ENCODE results near the gene CD2AP. TPM values are rescaled to one million over a fixed set of nuclear protein-coding genes. Genes with fewer than 3 reads are reported as not detected.
"Not testable (repeated sequence)": the region's sequence is repeated elsewhere in the genome, so short reads cannot be mapped to it uniquely, and the experiment has no call there.

Gene CD2AP
- total and polyA plus RNA-seq, 7 donors, result 17.7 to 80.2 (median 21.8) TPM

DNA sequence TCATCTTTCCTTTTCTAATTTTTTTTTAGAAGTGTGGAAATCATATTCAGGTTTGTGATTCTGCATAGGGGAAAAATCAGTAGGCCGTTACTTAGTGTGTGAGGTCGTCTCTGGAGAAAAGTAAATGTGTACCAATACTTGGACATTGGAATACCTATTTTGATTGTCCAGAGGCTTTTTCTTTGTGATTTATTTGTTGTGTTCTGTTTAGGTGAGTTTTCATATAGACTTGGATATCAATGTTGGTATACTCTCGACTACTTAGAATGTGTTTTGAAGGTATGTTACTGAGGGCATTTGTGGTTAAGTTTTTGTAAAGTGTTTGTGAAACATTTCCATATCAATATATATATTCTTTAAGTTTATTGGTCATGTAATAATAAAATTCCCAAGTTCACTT lies 2.3 kb downstream of the CD2AP start:
- intact Hi-C loops (cut with DNase I), result loop anchor here (2.0 kb wide), 1 partner anchor 65 kb away; no protein-coding TSS in a partner anchor
- TF ChIP-seq CTCF (IDR thresholded peaks at IDR 0.05) (no peak), POLR2AphosphoS5 (IDR thresholded peaks at IDR 0.05) (no peak), POLR2A (IDR thresholded peaks at IDR 0.05) (no peak), EP300 (IDR thresholded peaks at IDR 0.05) (no peak)
- no peak overlapping the region for H3K4me3 ChIP-seq
- H3K27me3 ChIP-seq, result no peaks in the 10 kb centered on the region
- WGBS, 2 donors, result 19 to 66% methylated on average over 3 of the region's 3 CpGs
- peaks cover 0 to 51% (median 26%) of the 10 kb centered on the region in 4 donors for H3K4me1 ChIP-seq
- no peak for DNase-seq
- no peaks in the 10 kb centered on the region for H3K9me3 ChIP-seq
- no peaks in the 10 kb centered on the region for H3K36me3 ChIP-seq
- H3K27ac ChIP-seq, result no peak overlapping the region

- H3K9me3 ChIP-seq; intact Hi-C loops (cut with DNase I); H3K4me3 ChIP-seq; H3K36me3 ChIP-seq; H3K27me3 ChIP-seq; DNase-seq; H3K27ac ChIP-seq: not testable (repeated sequence)
- H3K4me1 ChIP-seq, result peaks cover 0 to 56% (median 27%) of the 10 kb centered on the region in 4 donors
- WGBS, 2 donors, result 96 to 97% methylated on average over 8 of the region's 8 CpGs
These were observed 3.6 kb downstream of the CD2AP start for GRCh38 chr6:47481213-47481612.

GRCh38 chr6:47481806-47482205 lies 4.2 kb downstream of the CD2AP start:
- intact Hi-C loops (cut with DNase I), result no loop called here
- Histone ChIP-seq H3K4me3 (no peak overlapping the region), H3K9me3 (no peaks in the 10 kb centered on the region), H3K36me3 (no peaks in the 10 kb centered on the region), H3K27ac (no peak overlapping the region), H3K27me3 (no peaks in the 10 kb centered on the region), H3K4me1 (peaks cover 0 to 57% (median 30%) of the 10 kb centered on the region in 4 donors)
- no peak for DNase-seq
- TF ChIP-seq EP300 (IDR thresholded peaks at IDR 0.05) (no peak), POLR2A (IDR thresholded peaks at IDR 0.05) (no peak), CTCF (IDR thresholded peaks at IDR 0.05) (no peak), POLR2AphosphoS5 (IDR thresholded peaks at IDR 0.05) (no peak)

DNA sequence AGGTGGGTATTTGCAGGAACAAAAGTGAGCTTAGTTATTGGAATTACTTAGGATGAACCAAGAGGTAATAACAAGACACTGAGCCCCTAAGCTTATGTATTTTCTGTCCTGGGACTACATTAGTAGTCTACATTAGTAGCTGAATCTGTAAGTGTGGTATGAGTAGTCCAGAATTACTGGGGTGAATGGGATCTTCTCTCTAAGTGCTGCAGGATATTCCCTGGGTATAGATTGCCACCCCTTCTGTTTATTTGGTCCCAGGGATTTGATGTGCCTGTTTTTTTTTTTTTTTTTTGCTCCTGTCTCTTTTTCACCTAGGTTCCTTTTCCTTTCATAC lies 5.9 kb downstream of the CD2AP start:
- no peak for TF ChIP-seq CTCF (IDR thresholded peaks at IDR 0.05)
- TF ChIP-seq EP300 (IDR thresholded peaks at IDR 0.05), result no peak
- Histone ChIP-seq H3K27me3 (no peaks in the 10 kb centered on the region), H3K9me3 (no peaks in the 10 kb centered on the region), H3K4me3 (no peak overlapping the region), H3K36me3 (no peaks in the 10 kb centered on the region), H3K4me1 (peaks cover 0 to 54% (median 30%) of the 10 kb centered on the region in 4 donors), H3K27ac (peak overlapping the region in 1 of 4 donors; percentile 11)
- intact Hi-C loops (cut with DNase I), result no loop called here
- DNase-seq, result no peak

GRCh38 chr6:47483853-47484546 lies 6.4 kb downstream of the CD2AP start:
- 10 to 32% methylated on average over 1 of the region's 1 CpG for WGBS, 2 donors
- Histone ChIP-seq H3K9me3 (no peaks in the 10 kb centered on the region), H3K27me3 (no peaks in the 10 kb centered on the region), H3K4me1 (peaks cover 0 to 52% (median 29%) of the 10 kb centered on the region in 4 donors), H3K4me3 (no peak overlapping the region), H3K27ac (peak overlapping the region in 2 of 4 donors; percentile 4 to 11), H3K36me3 (no peaks in the 10 kb centered on the region)
- intact Hi-C loops (cut with DNase I), result no loop called here
- no peak for DNase-seq
- TF ChIP-seq POLR2AphosphoS5 (IDR thresholded peaks at IDR 0.05) (no peak), POLR2A (IDR thresholded peaks at IDR 0.05) (no peak), EP300 (IDR thresholded peaks at IDR 0.05) (no peak), CTCF (IDR thresholded peaks at IDR 0.05) (no peak)

Data from sigmoid colon (tissue), 7 donors.